Measurements from ENCODE around the gene BAIAP2L1.

DNA sequence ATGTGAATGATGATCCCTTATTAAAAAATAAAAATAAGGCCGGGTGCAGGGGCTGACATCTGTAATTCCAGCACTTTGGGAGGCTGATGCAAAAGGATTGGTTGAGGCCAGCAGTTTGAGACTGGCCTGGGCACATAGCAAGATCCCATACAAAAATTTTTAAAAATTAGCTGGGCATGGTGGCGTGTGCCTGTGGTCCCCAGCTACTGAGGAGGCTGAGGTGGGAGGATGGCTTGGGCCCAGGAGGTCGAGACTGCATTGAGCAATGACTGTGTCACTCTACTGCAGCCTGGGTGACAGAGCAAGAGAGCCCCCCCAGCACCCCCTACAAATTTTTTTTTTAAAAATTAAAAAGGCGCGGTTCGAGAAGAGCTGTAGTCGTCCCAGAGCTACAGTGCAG, 120.6 kb downstream of the BAIAP2L1 start:
- TF ChIP-seq MZF1 (tag by site-specific recombination; IDR thresholded peaks at IDR 0.05; ENCODE audit: borderline replicate concordance): no peak
- TF ChIP-seq, protein P1, sequence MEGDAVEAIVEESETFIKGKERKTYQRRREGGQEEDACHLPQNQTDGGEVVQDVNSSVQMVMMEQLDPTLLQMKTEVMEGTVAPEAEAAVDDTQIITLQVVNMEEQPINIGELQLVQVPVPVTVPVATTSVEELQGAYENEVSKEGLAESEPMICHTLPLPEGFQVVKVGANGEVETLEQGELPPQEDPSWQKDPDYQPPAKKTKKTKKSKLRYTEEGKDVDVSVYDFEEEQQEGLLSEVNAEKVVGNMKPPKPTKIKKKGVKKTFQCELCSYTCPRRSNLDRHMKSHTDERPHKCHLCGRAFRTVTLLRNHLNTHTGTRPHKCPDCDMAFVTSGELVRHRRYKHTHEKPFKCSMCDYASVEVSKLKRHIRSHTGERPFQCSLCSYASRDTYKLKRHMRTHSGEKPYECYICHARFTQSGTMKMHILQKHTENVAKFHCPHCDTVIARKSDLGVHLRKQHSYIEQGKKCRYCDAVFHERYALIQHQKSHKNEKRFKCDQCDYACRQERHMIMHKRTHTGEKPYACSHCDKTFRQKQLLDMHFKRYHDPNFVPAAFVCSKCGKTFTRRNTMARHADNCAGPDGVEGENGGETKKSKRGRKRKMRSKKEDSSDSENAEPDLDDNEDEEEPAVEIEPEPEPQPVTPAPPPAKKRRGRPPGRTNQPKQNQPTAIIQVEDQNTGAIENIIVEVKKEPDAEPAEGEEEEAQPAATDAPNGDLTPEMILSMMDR (tag by site-specific recombination; IDR thresholded peaks at IDR 0.05): no peak
- no peak for TF ChIP-seq SALL2 (tag by site-specific recombination; IDR thresholded peaks at IDR 0.05; ENCODE audit: borderline replicate concordance)
- TF ChIP-seq, protein P2, sequence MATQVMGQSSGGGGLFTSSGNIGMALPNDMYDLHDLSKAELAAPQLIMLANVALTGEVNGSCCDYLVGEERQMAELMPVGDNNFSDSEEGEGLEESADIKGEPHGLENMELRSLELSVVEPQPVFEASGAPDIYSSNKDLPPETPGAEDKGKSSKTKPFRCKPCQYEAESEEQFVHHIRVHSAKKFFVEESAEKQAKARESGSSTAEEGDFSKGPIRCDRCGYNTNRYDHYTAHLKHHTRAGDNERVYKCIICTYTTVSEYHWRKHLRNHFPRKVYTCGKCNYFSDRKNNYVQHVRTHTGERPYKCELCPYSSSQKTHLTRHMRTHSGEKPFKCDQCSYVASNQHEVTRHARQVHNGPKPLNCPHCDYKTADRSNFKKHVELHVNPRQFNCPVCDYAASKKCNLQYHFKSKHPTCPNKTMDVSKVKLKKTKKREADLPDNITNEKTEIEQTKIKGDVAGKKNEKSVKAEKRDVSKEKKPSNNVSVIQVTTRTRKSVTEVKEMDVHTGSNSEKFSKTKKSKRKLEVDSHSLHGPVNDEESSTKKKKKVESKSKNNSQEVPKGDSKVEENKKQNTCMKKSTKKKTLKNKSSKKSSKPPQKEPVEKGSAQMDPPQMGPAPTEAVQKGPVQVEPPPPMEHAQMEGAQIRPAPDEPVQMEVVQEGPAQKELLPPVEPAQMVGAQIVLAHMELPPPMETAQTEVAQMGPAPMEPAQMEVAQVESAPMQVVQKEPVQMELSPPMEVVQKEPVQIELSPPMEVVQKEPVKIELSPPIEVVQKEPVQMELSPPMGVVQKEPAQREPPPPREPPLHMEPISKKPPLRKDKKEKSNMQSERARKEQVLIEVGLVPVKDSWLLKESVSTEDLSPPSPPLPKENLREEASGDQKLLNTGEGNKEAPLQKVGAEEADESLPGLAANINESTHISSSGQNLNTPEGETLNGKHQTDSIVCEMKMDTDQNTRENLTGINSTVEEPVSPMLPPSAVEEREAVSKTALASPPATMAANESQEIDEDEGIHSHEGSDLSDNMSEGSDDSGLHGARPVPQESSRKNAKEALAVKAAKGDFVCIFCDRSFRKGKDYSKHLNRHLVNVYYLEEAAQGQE (tag by site-specific recombination; IDR thresholded peaks at IDR 0.05): no peak
